Fibroblast of gingiva (primary cell): Measurements from ENCODE around the gene RDH16.
"Not testable (repeated sequence)": the region's sequence is repeated elsewhere in the genome, so short reads cannot be mapped to it uniquely, and the experiment has no call there.

Experiments used
- DNase-seq: peaks from one replicate; pipeline ENCODE4 v3.0.0-alpha.2; 2011; ENCODE audit warnings: low read depth

Gene RDH16

DNA sequence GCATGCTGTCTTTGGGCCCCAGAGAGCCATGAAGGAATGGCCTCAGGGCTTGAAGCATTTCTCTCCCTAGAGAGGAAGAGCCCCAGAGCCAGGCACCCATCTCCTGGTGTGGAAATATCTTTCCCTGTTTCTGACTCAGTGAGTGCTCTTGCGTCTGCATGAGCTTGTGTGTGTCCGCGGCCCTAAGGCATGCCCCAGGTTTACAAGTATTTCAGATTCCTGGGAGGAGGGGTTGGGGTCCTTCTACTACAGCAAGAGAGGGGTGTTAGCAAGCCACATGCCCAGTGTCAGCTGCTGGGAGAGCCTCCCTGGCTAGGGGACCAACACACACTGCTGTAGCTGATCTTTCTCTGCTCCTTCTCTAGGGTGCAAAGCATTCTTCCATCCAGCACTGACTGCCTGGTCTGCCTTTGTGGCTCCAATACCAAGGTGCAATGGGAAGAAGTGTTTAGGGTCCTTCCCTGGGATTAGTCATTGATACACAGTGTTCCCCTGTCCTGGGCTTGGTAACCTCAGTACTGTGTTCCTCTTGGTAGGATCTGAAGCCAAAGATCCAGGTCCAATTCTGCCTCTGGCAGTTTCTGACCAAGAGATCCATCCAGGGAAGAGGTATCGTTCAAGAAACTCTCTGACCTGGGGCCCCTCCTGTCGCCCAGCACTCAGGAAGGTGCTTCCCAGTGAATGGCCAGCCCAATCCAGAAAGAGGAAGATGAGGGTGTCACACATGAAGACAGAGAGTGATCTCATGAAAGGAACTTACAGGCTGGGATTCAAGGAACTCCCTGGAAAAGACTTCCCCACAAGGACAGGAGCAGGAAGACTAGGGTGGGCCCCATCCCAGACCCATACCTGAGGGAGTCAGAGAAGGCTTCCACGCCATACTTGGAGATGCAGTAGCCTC lies 3.1 kb downstream of the RDH16 start:
- no peak for DNase-seq

DNA sequence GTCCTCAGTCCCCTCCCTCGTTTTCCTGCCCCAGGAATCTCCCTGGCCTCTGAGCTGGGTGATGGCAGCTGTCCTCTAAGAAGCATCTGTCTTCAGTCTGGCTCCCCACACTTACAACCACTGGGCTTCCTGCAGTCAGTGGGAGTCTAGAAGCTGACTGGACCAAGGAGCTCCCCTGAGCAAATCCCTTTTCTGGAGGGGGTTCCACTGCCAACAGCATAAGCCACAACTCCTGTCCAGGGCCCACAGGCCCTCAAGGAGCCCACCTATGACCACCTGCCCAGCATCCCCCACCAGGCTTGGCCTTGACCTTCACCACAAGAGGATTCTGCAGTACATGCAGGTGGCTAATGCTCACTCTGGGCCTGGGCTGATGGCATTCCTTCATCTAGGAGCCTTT lies 4.1 kb downstream of the RDH16 start:
- DNase-seq, result no peak

DNA sequence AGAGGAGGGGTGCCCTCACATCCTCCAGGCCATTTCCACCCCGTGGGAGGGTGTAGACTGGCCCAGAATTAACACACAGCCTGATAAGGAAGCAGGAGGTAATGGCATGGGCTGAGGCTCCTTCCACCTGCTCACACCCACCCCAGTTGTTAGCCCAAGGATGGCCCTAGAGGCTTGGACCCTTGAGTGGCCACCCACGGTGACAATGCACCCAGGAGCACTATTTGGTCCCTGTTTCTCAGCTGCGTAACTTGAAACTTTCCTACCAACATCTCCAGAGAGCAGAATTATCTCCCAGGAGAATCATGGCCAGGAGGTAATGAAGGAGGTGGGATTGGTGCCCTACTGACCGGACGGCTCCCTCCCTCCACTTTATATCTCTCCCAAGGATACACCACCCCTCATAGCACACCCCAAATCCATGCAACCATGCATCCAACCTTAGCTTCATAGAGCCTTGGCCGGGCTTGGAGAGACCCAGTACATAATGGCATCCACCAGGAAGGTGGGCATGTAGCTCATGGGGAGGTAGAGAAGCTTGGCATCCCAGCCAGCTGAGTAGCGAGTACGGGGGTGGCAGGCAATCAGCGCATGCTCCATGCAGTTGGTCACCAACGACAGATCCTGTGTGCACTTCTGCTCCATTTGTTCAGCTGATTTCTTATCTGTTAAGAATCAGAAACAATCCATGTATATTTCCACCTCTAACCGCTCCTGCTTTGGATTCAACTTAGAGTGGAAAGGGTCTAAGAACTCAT lies 5.6 kb downstream of the RDH16 start:
- DNase-seq, result no peak

DNA sequence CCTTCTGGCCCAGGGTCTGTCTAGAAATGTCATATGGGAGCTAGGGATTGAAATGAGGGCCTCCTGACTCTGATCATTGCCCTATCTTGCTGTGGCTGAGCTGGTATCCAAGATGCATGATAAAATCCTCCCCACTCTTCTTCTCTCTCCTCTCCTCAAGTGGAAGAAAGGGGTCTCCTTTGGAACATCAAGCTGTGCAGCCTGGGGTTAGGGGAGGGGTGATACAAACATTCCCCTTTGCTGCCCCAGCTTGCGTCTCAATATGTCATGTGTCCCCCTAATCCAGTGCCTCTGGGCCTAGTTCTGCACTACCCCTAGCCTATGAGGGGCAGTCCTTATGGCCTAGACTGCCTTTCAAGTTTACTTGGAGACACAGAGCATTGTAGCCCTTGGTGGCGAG lies 8.5 kb downstream of the RDH16 start:
- DNase-seq, result no peak

DNA sequence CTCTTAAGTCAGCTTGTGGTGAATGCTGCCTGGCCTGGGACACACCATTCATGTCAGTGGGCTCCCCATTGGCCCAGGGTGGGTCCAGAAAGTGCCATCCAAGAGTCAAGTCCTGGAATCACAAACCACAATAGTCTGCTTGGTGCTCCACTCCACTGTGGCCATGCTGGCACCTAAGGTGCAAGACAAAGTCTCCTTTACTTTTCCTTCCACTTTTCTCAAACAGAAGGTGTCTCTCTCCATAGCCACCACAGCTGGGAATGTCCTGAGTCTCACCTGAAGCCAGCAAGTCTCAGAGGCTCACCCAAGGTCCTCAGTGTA lies 9.0 kb downstream of the RDH16 start:
- no peak for DNase-seq

DNA sequence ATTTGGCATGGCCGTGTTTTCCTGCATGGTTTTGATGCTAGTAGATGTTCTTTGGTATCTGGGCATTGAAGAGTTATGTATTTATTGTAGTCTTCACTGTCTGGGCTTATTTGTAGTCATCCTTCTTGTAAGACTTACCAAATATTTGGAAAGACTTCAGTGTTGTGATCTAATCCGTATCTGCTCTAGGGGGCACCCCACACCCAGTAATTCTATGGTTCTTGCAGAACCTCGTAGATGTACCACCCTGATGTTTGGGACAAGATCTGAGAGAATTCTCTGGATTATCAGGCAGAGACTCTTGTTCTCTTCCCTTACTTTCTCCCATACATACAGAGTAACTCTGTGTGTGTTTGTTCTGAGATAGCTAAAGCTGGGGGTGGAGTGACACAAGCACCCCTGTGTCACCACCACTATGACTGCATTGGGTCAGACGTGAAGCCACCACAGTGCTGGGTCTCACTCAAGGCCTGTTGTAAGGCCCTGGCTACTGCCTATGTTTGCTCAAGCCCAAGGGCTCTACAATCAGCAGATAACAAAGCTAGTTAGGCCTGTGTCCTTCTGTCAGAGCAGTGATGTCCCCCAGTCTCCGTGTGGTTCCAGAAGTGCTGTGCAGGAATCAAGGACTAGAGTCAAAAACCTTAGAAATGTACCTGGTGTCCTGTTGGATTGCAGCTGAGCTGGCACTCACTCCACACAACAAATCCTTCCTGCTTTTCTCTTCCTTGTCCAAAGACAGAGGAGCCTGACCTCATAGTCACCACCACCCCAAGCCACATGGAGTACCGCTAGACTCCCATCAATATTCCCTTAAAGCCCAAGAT lies 9.6 kb downstream of the RDH16 start:
- DNase-seq, result no peak

DNA sequence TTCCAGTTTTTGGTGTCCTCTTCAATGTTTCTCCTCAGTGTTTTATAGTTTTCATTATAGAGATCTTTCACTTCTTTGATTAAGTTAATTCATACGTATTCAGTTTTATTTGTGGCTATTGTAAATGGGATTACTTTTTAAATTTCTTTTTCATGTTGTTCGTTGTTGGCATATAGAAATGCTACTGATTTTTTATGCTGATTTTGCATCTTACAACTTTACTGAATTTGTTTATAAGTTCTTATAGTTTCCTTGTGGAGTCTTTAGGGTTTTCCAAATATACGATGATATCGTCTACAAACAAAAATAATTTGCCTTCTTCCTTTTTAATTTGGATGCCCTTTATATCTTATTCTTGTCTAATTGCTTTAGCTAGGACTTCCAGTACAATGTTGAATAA lies 13.5 kb downstream of the RDH16 start:
- DNase-seq, result no peak

DNA sequence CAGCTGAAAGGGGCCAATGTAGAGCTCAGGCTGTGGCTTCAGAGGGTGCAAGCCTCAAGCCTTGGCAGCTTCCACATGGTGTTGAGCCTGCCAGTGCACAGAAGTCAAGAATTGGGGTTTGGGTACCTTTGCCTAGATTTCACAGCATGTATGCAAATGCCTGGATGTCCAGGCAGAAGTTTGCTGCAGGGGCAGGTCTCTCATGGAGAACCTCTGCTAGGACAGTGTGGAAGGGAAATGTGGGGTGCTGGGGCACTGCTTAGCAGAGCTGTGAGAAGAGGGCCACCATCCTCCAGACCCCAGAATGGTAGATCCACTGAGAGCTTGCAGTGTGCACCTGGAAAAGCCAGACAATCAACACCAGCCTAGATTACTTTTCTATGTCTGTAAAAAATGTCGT lies 14.0 kb downstream of the RDH16 start:
- not testable (repeated sequence) for DNase-seq

DNA sequence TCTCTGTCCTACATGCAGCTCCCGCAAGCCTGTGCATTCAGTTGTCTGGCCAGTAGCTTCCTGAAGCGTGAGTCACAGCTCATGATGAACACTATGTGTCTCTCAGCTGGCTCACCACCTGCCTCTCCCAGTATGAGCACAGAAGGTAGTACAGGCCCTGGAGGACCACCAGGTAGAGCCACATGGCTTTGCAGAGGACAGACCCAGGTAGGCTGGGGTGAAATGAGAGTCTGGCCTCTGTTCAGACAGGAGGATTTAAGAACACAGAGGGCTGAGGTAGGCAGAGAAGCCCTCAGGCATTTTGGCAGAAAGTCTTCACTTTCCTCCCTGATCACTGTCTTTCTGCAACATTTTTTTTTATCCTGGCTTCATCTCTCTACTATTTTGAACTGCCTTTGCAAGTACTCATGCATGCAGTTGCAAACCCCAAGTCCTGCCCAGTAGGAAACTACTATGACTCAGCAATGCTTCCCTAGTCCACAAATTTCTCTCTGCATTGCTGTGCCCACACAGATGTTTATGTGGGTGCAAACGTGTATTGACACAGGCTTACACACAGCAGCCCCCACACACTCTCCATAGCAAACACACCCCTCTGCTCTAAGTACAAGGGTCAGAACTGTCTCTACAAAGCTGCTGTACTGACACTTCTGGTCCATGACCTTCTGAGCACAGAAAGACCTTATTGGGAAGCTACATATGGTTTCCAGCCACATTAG lies 15.9 kb downstream of the RDH16 start:
- DNase-seq, result peak; percentile 30

DNA sequence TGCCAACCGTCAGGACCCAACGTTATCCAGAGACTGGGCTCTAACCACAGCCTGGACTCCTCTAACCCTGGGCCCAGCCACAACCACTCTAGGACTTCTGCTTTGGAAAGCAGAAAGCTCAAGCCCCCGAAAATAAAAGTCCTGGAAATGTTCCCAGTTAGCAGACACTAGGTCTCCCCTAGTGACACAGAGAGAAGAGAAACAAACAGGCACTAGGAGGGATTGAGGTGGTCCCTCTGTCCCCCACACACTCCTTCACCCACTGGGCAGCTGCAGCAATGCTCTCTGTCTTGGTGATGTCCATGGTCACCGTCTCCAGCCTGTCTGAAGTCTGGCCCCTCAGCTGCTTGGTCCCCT lies 16.5 kb downstream of the RDH16 start:
- not testable (repeated sequence) for DNase-seq

DNA sequence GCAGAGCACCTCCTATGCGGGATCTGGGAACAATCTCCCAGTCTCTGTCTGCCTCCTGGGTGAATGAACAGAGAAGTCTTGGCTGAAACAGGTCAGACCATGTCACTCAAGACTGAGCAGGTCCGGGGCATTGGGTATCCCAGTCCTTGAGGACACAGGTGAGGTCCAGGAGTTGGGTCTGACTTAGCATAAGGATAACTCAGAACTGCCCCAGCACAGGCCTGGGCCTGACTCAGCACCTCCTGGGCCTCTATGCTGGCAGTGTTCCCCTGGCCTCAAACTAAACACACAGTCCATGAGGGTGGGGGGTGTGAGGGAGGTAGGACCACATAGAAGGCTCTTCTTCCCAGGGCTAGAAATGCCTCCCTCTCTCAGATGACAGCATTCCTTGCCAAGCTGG lies 21.7 kb downstream of the RDH16 start:
- DNase-seq, result no peak

DNA sequence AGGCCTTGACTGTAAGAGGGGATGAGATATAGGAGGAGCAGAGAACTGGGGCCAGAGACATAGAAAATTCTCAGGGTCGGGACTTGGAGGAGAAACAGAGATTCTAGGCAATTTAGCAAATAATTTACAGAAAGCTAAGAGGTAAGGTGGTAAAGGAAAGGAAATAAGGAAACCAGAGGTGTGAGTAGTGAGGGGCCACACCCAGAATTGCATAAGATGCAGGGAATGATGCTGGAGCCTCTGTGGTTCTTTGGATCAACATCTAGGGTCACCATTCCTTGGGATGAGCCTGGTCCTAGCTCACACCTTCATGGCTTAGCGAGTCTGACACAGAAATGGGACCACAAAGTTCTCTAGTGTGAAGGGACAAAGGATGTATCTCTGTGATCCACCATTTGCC lies 22.3 kb downstream of the RDH16 start:
- DNase-seq, result no peak

DNA sequence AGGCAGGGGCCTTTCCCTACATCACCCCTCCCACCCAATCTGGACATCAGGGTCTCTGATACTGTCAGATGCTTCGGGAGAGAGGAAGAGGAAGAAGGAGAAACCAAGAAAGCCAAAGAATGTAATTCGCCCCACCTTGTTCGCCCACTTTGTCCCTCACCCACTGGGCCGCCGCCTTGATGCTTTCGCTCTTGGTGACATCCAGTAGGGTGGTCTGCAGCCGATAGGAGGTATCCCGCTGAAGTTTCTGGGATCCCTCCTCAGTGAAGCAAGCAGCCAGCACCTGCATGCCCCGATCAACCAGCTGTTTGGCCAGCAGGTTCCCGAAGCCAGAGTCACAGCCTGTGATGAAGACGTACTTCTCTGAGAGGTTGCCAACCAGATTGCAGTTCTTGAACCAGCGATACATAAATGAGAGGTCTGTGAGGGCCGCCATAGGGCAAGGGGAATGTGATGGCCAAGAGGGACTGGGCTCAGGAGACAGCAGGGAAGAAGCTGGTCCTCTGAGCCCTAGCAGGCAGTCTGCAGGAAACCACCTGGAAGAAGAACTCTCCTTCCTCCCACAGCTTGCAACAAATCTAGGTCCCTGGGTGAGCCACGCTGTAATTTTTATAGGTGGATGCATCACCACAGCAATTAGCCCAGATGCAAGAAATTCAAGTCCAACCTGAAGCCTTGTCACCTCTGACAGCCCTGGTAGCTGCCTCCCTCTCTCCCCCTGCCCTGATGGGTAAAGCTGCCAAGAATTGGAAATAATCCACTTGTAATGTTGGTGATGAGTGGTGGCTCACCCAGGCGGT lies 23.4 kb downstream of the RDH16 start, which contains the start of gene SDR9C7:
TSS of gene SDR9C7 (minus strand) at position 583 of the 800 bp plus-strand sequence. CDS start at position 436, 147 bp downstream.
- DNase-seq, result no peak

DNA sequence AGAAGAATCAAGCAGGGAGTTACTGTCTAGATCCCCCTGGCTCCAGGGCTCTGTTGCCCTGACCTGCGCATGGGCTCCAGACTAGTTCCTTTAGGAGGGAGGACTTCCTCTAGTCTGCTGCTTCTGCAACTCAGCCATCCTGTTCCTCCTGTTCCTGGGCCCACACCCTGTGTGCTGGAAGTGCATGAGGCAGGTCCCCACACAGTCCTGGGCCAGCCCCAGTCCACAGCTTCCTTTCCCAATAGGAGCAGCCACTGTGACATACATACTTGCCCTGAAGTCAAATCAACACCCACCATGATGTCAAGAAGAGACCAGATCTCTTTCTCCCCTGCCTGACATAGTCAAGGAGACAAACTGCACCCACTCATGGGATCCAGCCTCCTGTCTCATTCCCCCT lies 24.5 kb downstream of the RDH16 start:
- DNase-seq, result no peak

DNA sequence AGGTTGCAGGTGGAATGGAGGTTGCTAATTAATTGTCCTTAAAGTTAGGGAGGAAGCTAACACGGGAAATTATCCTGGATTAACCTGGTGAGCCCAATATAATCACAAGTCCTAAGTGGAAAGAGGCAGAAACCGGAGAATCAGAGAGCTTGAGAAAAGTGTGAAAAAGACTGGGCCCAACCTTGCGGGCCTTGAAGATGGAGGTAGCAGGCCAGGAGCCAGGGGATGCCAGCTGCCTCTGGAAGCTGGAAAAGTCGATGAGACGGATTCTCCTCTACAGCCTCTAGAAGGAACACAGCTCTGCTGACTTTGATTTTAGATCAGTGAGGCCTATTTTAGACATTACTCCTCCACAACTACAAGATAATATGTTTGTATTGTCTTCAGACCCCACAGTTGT lies 25.3 kb downstream of the RDH16 start:
- no peak for DNase-seq

DNA sequence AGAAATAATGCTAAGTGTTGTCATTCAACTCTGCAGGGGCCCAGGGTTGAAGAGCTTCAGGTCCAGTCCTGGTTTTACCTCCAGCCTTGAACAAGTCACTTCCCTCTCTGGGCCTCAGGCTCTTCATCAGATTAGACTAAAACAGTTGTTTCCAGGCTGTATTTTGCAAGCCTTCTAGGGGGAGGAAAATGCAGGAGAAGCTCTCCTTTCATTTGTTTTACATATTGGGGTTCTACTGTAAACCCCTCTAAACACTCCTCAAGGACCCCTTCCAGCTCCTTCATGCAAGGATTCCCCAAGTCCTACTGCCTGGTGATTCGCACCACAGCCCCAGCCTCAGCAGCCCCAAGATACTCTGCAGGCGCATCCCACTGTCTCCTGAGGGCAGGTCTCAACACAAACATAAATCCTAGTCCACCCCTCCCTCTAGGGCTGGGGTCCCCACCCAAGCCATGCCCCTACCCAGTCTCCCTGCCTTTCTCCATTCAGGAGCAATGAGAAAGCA lies 25.9 kb downstream of the RDH16 start:
- DNase-seq, result peak; percentile 37

DNA sequence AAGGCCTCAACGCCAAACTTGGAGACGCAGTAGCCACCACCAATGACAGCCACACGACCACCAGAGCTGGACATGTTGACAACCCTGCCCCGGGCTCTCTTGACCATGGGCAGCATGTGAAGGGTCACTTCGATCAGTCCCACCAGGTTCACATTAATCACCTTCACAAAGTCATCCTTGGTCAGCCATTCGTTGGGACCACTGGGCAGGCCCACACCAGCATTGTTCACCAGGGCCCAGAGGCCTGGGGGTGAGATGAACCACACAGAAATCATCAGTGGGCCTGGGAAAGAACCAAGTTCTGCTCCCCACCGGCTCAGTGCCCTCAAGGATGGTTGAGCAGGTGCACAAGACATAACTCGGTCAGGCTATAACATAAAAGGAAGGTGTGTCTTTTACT lies 27.2 kb downstream of the RDH16 start:
- no peak for DNase-seq

DNA sequence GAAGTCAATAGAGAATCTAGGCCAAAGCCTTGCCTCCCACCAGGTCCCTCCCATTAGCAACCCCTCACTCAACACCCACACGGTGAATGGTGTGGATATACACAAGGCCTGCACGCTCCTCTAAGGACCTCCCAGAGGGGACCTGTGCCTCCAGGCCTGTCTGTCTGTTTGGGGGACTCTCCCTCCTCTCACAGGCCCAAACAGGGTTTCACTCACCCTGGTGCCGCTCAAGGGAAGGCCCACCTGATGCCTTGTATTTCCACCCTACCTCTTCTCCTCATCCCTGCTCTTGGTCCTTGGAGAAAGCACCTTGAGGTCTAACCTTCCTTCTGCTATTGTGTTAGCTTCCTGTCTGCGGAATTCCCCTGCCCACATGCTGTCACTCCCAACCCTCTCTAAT lies 27.6 kb downstream of the RDH16 start:
- no peak for DNase-seq

DNA sequence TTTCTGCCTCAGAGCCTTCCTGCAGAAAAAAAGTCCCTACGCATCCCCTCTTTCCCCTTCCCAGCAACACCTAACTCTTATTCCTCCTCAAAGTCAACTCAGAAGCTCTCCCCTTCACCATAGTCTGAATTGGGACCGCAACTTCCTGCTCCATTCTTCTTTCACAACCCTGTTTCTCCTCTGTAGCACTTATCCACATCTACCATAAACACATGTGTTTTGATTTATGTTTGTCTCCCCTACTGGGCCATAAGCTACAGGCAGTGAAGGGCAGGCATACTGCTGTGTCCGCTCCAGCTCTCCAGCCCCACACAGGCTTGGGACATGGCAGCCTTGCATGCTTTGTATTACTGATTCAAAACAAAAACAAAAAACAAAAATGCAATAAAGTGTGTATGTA lies 29.1 kb downstream of the RDH16 start:
- peak; percentile 24 for DNase-seq

DNA sequence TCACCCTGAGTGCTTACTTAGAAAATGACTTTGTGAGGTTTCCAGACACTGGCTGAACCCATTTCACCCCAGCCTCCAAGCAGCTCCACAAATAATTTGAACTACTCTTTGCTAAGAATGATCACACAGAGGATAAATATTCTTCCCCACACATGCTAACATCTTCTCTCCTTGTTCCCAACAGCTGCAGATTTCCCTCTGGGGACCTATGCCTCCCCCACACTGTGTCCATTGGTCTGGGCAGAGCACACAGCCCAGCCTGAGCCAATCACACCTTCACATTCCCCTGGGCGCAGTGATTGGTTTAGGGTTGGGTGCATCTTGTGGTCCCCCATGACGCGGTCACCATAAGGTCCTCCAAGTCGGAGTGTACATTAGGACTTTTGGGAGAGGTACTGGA lies 30.1 kb downstream of the RDH16 start:
- no peak for DNase-seq

DNA sequence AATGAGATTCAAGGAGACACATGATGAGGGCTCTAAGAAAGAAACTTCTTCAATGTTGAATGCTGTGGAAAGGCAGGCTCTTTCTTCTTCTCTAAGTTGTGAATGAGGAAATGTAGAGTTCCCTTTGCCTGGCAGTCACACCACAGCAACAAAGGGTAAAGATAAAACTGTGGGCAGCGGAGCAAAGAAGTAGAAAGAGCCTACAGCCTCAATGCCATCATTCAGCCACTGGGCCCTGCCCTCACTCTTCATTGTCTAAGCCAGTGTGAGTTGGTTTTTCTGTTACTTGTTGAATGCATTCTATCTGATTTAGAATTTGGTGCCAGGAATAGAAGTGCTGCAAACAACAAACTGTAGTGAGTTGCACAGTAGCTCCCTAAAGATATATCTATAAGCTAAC lies 35.4 kb downstream of the RDH16 start:
- no peak for DNase-seq
